OCI-LY7 (cell line): ENCODE results near the gene UFC1. TPM values are rescaled to one million over a fixed set of nuclear protein-coding genes. Genes with fewer than 3 reads are reported as not detected.

Experiments
- BruUV-seq: library from RNA; stranded (reverse); fragments of 400-500 nt; replicated peaks from 2 replicates; lab custom pipeline; 2021; lab: Mats Ljungman, UMichigan
- CTCF ChIA-PET: fragments of 300-600 bp; sonication (Branson Sonifier 250); formaldehyde crosslinking; loops from one replicate; lab custom pipeline; 2022; ENCODE audit warnings: antibody characterized with exemption; ENCODE audit not compliant: unreplicated experiment; lab: Charles Lee
- POLR2A ChIA-PET: fragments of 300-600 bp; sonication (Branson Sonifier 250); formaldehyde crosslinking; loops from one replicate; lab custom pipeline; 2022; ENCODE audit warnings: antibody characterized with exemption; lab: Charles Lee
- DNase-seq: peaks from one replicate; pipeline ENCODE4 v3.0.0-alpha.2; 2015; ENCODE audit warnings: low spot score
- H2AFZ ChIP-seq: fragments of 200-600 bp; sonication (generic), shearing (Covaris generic); 2 replicates; pipeline ENCODE4 v1.6.1; 2014; ENCODE audit warnings: mild to moderate bottlenecking, antibody characterized with exemption, low read length, moderate library complexity
- H3K27ac ChIP-seq: fragments of 200-600 bp; sonication (generic); 2 replicates; pipeline ENCODE4 v1.5.1; 2014; ENCODE audit warnings: mixed run types, low read depth, mild to moderate bottlenecking, moderate library complexity, low read length, inconsistent platforms; ENCODE audit not compliant: poor library complexity, severe bottlenecking
- H3K36me3 ChIP-seq: fragments of 200-600 bp; sonication (generic); 2 replicates; pipeline ENCODE4 v1.6.1; 2014; ENCODE audit warnings: mild to moderate bottlenecking, antibody characterized with exemption, low read length, moderate library complexity, mixed read lengths; ENCODE audit not compliant: insufficient read depth
- H3K4me1 ChIP-seq: fragments of 200-600 bp; sonication (generic); 2 replicates; pipeline ENCODE4 v1.5.1; 2014; ENCODE audit warnings: mild to moderate bottlenecking, low read length; ENCODE audit not compliant: insufficient read depth, poor library complexity, severe bottlenecking
- H3K4me2 ChIP-seq: fragments of 200-600 bp; sonication (generic); 2 replicates; pipeline ENCODE4 v1.6.1; 2014; ENCODE audit warnings: mild to moderate bottlenecking, low read length
- H3K4me3 ChIP-seq: fragments of 200-600 bp; sonication (generic); 2 replicates; pipeline ENCODE4 v1.5.1; 2014; ENCODE audit warnings: mild to moderate bottlenecking, low read depth, low read length; ENCODE audit not compliant: poor library complexity, severe bottlenecking
- H3K79me2 ChIP-seq: fragments of 200-600 bp; sonication (generic); 2 replicates; pipeline ENCODE4 v1.6.1; 2016; ENCODE audit warnings: low read depth, mild to moderate bottlenecking, low read length, moderate library complexity, mixed read lengths; ENCODE audit not compliant: insufficient read depth
- H3K9me2 ChIP-seq: fragments of 200-600 bp; sonication (generic); 2 replicates; pipeline ENCODE4 v1.6.1; 2016; ENCODE audit warnings: mild to moderate bottlenecking, low read length, mixed read lengths; ENCODE audit not compliant: insufficient read depth
- H3K9me3 ChIP-seq: fragments of 200-600 bp; sonication (generic); 2 replicates; pipeline ENCODE4 v1.6.1; 2014; ENCODE audit warnings: mild to moderate bottlenecking, mixed run types, low read length, mixed read lengths
- H4K20me1 ChIP-seq: fragments of 200-600 bp; sonication (generic); 2 replicates; pipeline ENCODE4 v1.6.1; 2014; ENCODE audit warnings: mild to moderate bottlenecking, antibody characterized with exemption, low read length, moderate library complexity, mixed read lengths; ENCODE audit not compliant: insufficient read depth
- EZH2phosphoT487 ChIP-seq: fragments of 200-600 bp; sonication (generic); IDR thresholded peaks from 2 replicates; pipeline ENCODE4 v1.6.1; 2018; ENCODE audit warnings: low read depth, borderline replicate concordance, mild to moderate bottlenecking, mixed run types, antibody characterized with exemption, low read length, moderate library complexity, mixed read lengths
- intact Hi-C: fragments of 100-400 bp; cut with micrococcal nuclease; formaldehyde crosslinking; loops from one replicate; pipeline ENCODE4 v1.10.0; 2022; ENCODE audit not compliant: unreplicated experiment
- total RNA-seq, 2 experiments: library from RNA; depleted of rRNA in 1 of 2; stranded (reverse); fragments of >200 nt in 1 of 2; shearing (Covaris generic) in 1 of 2; gene quantifications; 2 replicates each; pipeline ENCODE4 v1.2.3, GENCODE V29; 2014 to 2022
- TF ChIP-seq, protein P1 (sequence below): fragments of 200-600 bp; sonication (generic); conservative IDR thresholded peaks from 2 replicates; pipeline ENCODE4 v1.5.1; 2014; ENCODE audit warnings: mild to moderate bottlenecking, antibody characterized with exemption, low read length, moderate library complexity, mixed read lengths

Gene UFC1
- total RNA-seq, 2 experiments from 2014 or later, result 61.2 to 80.9 TPM

GRCh38 chr1:161131523-161132409 is 22.0 kb upstream of the UFC1 start:
- H3K36me3 ChIP-seq, result peaks cover 40% of the 10 kb centered on the region
- peak overlapping the region; percentile 93 for H2AFZ ChIP-seq
- no peaks in the 10 kb centered on the region for H3K9me2 ChIP-seq
- H3K4me2 ChIP-seq, result peak overlapping the region; percentile 85
- no peak for TF ChIP-seq EZH2phosphoT487
- TF ChIP-seq, protein P1, sequence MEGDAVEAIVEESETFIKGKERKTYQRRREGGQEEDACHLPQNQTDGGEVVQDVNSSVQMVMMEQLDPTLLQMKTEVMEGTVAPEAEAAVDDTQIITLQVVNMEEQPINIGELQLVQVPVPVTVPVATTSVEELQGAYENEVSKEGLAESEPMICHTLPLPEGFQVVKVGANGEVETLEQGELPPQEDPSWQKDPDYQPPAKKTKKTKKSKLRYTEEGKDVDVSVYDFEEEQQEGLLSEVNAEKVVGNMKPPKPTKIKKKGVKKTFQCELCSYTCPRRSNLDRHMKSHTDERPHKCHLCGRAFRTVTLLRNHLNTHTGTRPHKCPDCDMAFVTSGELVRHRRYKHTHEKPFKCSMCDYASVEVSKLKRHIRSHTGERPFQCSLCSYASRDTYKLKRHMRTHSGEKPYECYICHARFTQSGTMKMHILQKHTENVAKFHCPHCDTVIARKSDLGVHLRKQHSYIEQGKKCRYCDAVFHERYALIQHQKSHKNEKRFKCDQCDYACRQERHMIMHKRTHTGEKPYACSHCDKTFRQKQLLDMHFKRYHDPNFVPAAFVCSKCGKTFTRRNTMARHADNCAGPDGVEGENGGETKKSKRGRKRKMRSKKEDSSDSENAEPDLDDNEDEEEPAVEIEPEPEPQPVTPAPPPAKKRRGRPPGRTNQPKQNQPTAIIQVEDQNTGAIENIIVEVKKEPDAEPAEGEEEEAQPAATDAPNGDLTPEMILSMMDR, result no peak
- H3K79me2 ChIP-seq, result peaks cover 28% of the 10 kb centered on the region; the same call in 1 of the 2 replicates
- intact Hi-C loops, result no loop called here
- ChIA-PET CTCF (interaction anchor here (1.0 to 1.4 kb wide), 2 partner anchors 15 to 45 kb away, joined by 3 to 4 read pairs; partner anchors contain the start of gene B4GALT3), POLR2A (interaction anchor here (0.9 to 2.0 kb wide), 5 partner anchors 10 to 71 kb away, joined by 3 to 10 read pairs (median 3); partner anchors contain the start of genes NDUFS2, NIT1 and PFDN2)
- peak overlapping the region; percentile 86 for H3K4me3 ChIP-seq
- H3K9me3 ChIP-seq, result no peaks in the 10 kb centered on the region
- H3K27ac ChIP-seq, result peak overlapping the region; percentile 70
- no peak for DNase-seq
- no peaks in the 10 kb centered on the region for H4K20me1 ChIP-seq
- no TSS peak for BruUV-seq
- H3K4me1 ChIP-seq, result peaks cover 29% of the 10 kb centered on the region

DNA sequence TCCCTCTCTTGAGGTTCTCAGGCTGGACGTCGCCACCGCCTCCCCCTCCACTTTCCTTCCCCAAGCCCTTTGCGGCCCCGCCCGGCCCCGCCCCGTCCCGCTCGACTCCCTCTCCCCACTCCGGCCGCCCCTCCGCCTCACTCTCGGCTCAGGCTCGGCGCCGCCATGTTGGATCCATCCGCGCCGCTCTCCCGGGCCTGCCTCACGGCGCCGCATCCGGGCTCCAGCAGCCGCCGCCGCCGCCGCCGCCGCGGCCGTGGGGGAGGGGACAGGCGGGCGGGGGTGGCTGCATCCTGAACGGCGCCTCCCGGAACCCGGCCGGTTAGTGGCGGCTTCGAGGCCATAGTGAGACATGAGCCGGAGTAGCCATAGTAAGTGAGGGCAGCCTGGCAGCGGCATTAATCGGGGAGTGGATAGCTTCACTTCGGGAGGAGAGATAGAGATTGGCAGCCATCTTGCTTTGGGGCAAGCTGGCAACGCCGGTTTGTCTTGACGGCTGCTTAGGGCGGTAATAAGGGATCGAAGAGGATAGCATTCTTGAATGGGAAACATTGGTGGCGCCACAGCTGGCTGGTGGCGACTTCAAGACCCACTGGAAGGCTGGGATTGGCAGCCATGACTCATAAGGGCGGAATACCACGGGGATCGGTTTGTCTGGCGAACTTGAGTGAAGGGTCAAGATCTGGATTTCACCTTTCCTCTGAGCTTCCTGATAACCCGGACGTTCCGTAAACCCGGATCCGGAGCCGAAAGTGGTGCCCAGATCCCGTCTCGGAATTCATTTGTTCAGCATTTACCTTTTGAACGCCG is 21.2 kb upstream of the UFC1 start, which contains the start of gene DEDD:
Gene DEDD, minus strand, starts transcription at position 258 of the 810 bp plus-strand sequence. CDS start 8,205 bp downstream, outside the sequence.
- H3K4me1 ChIP-seq, result peaks cover 30% of the 10 kb centered on the region
- BruUV-seq, result no TSS peak
- no peaks in the 10 kb centered on the region for H3K9me3 ChIP-seq
- peak within 1 kb of the TSS; percentile 93 for H2AFZ ChIP-seq
- intact Hi-C loops, result no loop called here
- CTCF ChIA-PET, result interaction anchor here (0.6 to 1.4 kb wide), 5 partner anchors 15 to 1000 kb away, joined by 3 to 4 read pairs (median 3); partner anchors contain the start of genes B4GALT3 and PPOX
- H4K20me1 ChIP-seq, result no peaks in the 10 kb centered on the region
- POLR2A ChIA-PET, result interaction anchor here (0.5 to 2.0 kb wide), 7 partner anchors 11 to 141 kb away, joined by 3 to 10 read pairs (median 3); partner anchors contain the start of genes NIT1 and PFDN2
- no peaks in the 10 kb centered on the region for H3K9me2 ChIP-seq
- H3K36me3 ChIP-seq, result peaks cover 31% of the 10 kb centered on the region
- peak within 1 kb of the TSS; percentile 86 for H3K4me3 ChIP-seq
- peak; percentile 95 for DNase-seq
- TF ChIP-seq EZH2phosphoT487, result no peak
- TF ChIP-seq, protein P1, result peak; percentile 59; the same call in 1 of the 2 replicates
- peak within 1 kb of the TSS; percentile 70 for H3K27ac ChIP-seq
- peak within 1 kb of the TSS; percentile 85 for H3K4me2 ChIP-seq
- H3K79me2 ChIP-seq, result peaks cover 28% of the 10 kb centered on the region; the same call in 1 of the 2 replicates
